Upper lobe of left lung (tissue), 4 donors: ENCODE measurements around the gene KLF15.

Experiments
- EP300 ChIP-seq, 4 donors: sonication (generic); formaldehyde crosslinking; IDR thresholded peaks; one replicate each; pipeline ENCODE4 v1.5.1; 2017; ENCODE audit warnings: antibody characterized with exemption in 4 of 4, control low read depth in 2 of 4
- POLR2A ChIP-seq, 4 donors: fragments of 450-650 bp; IDR thresholded peaks; one replicate each; pipeline ENCODE4 v1.5.1; 2016 to 2017; ENCODE audit warnings: antibody characterized with exemption in 4 of 4, mild to moderate bottlenecking in 2 of 4
- TF ChIP-seq, protein P1 (sequence below), 6 experiments: fragments of 450-650 bp in 4 of 6; fragments of 200-600 bp in 2 of 6; sonication (generic) in 2 of 6; IDR thresholded peaks; one replicate each; pipeline ENCODE4 v1.5.1; 2016 to 2019; ENCODE audit warnings: antibody characterized with exemption in 6 of 6

DNA sequence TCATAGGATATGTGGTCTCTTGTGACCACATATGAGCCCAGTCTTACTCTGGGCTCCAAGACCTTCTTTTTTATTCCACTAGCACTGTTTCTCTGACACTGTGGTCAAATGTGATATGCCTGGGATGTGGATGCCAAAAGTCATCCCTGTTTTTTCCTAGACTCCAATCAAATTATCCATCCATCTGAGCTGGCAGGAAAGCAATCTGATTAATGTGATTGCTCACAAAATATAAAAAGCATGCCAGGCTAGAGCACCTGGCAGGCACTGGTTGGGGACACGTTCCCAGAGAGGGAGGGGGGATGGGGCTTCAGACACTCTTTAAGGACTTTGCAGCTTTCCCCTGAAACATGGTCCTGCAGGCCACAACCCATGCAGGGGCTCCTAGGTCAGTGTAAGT lies 34.4 kb upstream of the KLF15 start:
- TF ChIP-seq, protein P1, sequence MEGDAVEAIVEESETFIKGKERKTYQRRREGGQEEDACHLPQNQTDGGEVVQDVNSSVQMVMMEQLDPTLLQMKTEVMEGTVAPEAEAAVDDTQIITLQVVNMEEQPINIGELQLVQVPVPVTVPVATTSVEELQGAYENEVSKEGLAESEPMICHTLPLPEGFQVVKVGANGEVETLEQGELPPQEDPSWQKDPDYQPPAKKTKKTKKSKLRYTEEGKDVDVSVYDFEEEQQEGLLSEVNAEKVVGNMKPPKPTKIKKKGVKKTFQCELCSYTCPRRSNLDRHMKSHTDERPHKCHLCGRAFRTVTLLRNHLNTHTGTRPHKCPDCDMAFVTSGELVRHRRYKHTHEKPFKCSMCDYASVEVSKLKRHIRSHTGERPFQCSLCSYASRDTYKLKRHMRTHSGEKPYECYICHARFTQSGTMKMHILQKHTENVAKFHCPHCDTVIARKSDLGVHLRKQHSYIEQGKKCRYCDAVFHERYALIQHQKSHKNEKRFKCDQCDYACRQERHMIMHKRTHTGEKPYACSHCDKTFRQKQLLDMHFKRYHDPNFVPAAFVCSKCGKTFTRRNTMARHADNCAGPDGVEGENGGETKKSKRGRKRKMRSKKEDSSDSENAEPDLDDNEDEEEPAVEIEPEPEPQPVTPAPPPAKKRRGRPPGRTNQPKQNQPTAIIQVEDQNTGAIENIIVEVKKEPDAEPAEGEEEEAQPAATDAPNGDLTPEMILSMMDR (IDR thresholded peaks at IDR 0.05): no peak
- TF ChIP-seq EP300 (IDR thresholded peaks at IDR 0.05): no peak
- TF ChIP-seq POLR2A (IDR thresholded peaks at IDR 0.05): no peak
